ENCODE results near the gene TMEM205. TPM values are rescaled to one million over a fixed set of nuclear protein-coding genes. Genes with fewer than 3 reads are reported as not detected.

The TMEM205 gene
- total RNA-seq: 64.3 and 79.8 TPM in 2 replicates

GRCh38 chr19:11346104-11346940, at the start of gene TMEM205, which contains the start of gene CCDC159:
Gene TMEM205 (minus strand): TSS chr19:11346268. CDS start chr19:11345619, 649 bp downstream.
Gene CCDC159 (plus strand): TSS chr19:11346519. CDS start chr19:11346607, 88 bp downstream.

GRCh38 chr19:11374433-11375142, 28.5 kb upstream of the TMEM205 start, which contains the start of gene SWSAP1:
Gene SWSAP1 (plus strand): TSS chr19:11374666. CDS start chr19:11374681, 15 bp downstream.

GRCh38 chr19:11355160-11356073, 9.3 kb upstream of the TMEM205 start, which contains the start of gene PLPPR2:
Gene PLPPR2 (plus strand): TSS chr19:11355432. CDS start chr19:11357674, 2,242 bp downstream.

GRCh38 chr19:11339254-11340098, 6.6 kb downstream of the TMEM205 start, which contains the start of gene RAB3D:
Gene RAB3D (minus strand): TSS chr19:11339657. CDS start chr19:11337399, 2,258 bp downstream.

GRCh38 chr19:11295665-11296245, 50.3 kb downstream of the TMEM205 start, which contains the start of gene TSPAN16:
Gene TSPAN16 (plus strand): TSS chr19:11296160. CDS start chr19:11296298, 138 bp downstream.

Other genes with a start within 250 kb of the TMEM205 start
- gene SPC24, start 190.5 kb downstream of the TMEM205 start, total RNA-seq: 45.8 and 63.1 TPM in 2 replicates
- gene KANK2, start 148.7 kb downstream of the TMEM205 start, total RNA-seq: 28.7 and 125 TPM in 2 replicates
- gene ANGPTL8, start 106.6 kb downstream of the TMEM205 start, total RNA-seq: not detected in 2 replicates
- gene DOCK6, start 83.7 kb downstream of the TMEM205 start, total RNA-seq: 73.3 and 155 TPM in 2 replicates
- gene TSPAN16, start 50.1 kb downstream of the TMEM205 start, total RNA-seq: not detected in 2 replicates
- gene RAB3D, start 6.6 kb downstream of the TMEM205 start, total RNA-seq: 37.6 and 82.1 TPM in 2 replicates
- gene CCDC159, start 251 bp upstream of the TMEM205 start, total RNA-seq: 6.6 and 9.6 TPM in 2 replicates
- gene PLPPR2, start 9.2 kb upstream of the TMEM205 start, total RNA-seq: 3.4 and 10.8 TPM in 2 replicates
- gene SWSAP1, start 28.4 kb upstream of the TMEM205 start, total RNA-seq: 0.57 and 1.1 TPM in 2 replicates
- gene EPOR, start 38.0 kb upstream of the TMEM205 start, total RNA-seq: 5.7 and 5.8 TPM in 2 replicates
- gene RGL3, start 73.0 kb upstream of the TMEM205 start, total RNA-seq: 0.16 and 2.9 TPM in 2 replicates
- under 0.01 and 0.13 TPM in 2 replicates for gene ODAD3, start 88.9 kb upstream of the TMEM205 start, total RNA-seq
- 102 and 189 TPM in 2 replicates for gene PRKCSH, start 89.4 kb upstream of the TMEM205 start, total RNA-seq
- gene ELAVL3, start 134.8 kb upstream of the TMEM205 start, total RNA-seq: not detected in 2 replicates
- gene ZNF653, start 159.6 kb upstream of the TMEM205 start, total RNA-seq: 3.6 and 5.8 TPM in 2 replicates
- gene ECSIT, start 182.9 kb upstream of the TMEM205 start, total RNA-seq: 25.8 and 32.9 TPM in 2 replicates
- 0.63 and 1.9 TPM in 2 replicates for gene CNN1, start 192.6 kb upstream of the TMEM205 start, total RNA-seq
- 13.3 and 14.2 TPM in 2 replicates for gene ELOF1, start 213.0 kb upstream of the TMEM205 start, total RNA-seq
- gene ACP5, start 231.4 kb upstream of the TMEM205 start, total RNA-seq: 0.19 TPM in 1 of 2 replicates, not detected in the other